DOHH2 (cell line): ENCODE measurements around the gene EHD3.

Experiments
- CTCF ChIP-seq: fragments of 200-600 bp; sonication (generic); IDR thresholded peaks from one replicate; pipeline ENCODE4 v1.5.1; 2014; ENCODE audit warnings: antibody characterized with exemption, mild to moderate bottlenecking, low read depth, low read length; ENCODE audit not compliant: poor library complexity, severe bottlenecking
- EZH2phosphoT487 ChIP-seq: fragments of 200-600 bp; sonication (generic); IDR thresholded peaks from 2 replicates; pipeline ENCODE4 v1.6.1; 2017; ENCODE audit warnings: borderline replicate concordance, mild to moderate bottlenecking, antibody characterized with exemption, low read length, moderate library complexity, mixed read lengths

- TF ChIP-seq CTCF (no peak), EZH2phosphoT487 (no peak)
Observed at GRCh38 chr2:31191931-31192330, 42.0 kb upstream of the EHD3 start.
